ENCODE results near the gene ENG. TPM values are rescaled to one million over a fixed set of nuclear protein-coding genes. Genes with fewer than 3 reads are reported as not detected.

ENG gene
- total RNA-seq, 2 experiments from 2014 or later: 19.0 to 20.5 TPM

DNA sequence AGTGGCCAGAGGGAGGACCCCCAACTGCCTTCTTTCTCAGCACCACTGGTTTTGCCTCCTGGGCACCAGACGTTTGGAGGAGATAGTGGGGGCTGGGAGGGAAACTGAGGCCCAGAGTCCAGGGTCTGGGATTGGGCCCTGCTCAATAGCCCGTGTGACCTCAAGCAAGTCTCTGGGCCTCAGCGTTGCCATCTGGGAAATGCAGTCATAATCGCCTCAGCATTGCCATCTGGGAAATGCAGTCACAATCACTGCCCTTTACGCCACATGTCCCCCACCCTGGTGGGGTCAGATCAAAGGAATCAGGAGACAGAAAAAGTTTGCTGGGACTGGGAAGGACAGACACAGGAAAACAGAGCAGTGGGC lies 77.6 kb downstream of the ENG start:
- ChIA-PET CTCF (interaction anchor here (1.3 to 2.0 kb wide), 3 partner anchors 8 to 153 kb away, joined by 4 to 7 read pairs (median 4); partner anchors contain the start of genes PIP5KL1 and ST6GALNAC4), POLR2A (interaction anchor here (1.5 kb wide), 1 partner anchor 9 kb away, joined by 10 read pairs; the partner anchor contains the start of gene CDK9)

- POLR2A ChIA-PET: interaction anchor here (0.9 to 1.5 kb wide), 2 partner anchors 9 to 140 kb away, joined by 3 to 10 read pairs; partner anchors contain the start of genes CDK9 and ST6GALNAC4
- CTCF ChIA-PET: interaction anchor here (1.2 to 2.0 kb wide), 4 partner anchors 8 to 154 kb away, joined by 4 to 7 read pairs (median 4); partner anchors contain the start of genes PIP5KL1 and ST6GALNAC4
These were observed 78.1 kb downstream of the ENG start for GRCh38 chr9:127776195-127776923.

DNA sequence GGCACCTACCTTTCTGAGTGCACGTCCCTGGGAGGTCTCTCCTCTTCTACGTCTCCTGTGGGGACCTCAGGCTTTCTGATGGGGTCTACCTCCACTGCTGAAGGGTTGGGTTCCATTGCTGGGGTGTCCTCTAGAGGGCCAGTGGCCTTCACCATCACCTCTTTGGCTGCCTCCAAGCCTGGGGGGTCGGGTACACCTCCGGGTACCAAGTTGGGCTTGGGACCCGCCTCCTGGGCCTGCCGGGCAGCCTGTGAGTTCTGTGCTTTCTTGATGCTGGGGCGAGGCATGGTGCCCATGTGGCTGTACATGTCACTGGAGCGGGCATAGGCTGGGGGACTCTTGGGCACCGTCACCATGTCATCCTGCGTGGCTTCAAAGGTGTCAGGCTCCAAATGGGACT lies 80.5 kb downstream of the ENG start:
- CTCF ChIA-PET: no interaction called here
- POLR2A ChIA-PET: interaction anchor here (0.8 kb wide), 1 partner anchor 39 kb away, joined by 3 read pairs; the partner anchor contains the start of gene TOR2A

- ChIA-PET POLR2A (interaction anchor here (0.6 kb wide), 1 partner anchor 46 kb away, joined by 5 read pairs; no protein-coding TSS in a partner anchor), CTCF (interaction anchor here (1.0 kb wide), 1 partner anchor 38 kb away, joined by 3 read pairs; the partner anchor contains the start of gene TOR2A)
These were observed 81.2 kb downstream of the ENG start for GRCh38 chr9:127773272-127773671.

DNA sequence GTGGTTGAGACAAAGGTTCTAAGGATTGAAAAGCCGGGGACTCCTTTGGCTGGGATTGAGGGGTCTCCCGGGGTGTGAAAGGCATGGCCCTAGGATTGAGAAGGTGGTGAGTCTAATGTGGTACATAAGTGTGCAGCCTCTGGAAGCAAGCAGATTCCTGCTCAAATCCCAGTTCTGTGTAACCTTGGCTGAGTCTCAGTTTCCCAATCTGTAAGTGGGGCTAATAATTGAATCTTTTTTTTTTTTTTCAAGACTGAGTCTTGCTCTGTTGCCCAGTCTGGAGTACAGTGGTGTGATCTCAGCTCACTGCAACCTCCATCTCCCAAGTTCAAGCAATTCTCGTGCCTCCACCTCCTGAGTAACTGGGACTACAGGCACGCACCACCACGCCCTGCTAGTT lies 81.9 kb downstream of the ENG start:
- ChIA-PET POLR2A (interaction anchor here (0.6 kb wide), 1 partner anchor 46 kb away, joined by 5 read pairs; no protein-coding TSS in a partner anchor), CTCF (interaction anchor here (1.0 to 2.0 kb wide), 3 partner anchors 9 to 38 kb away, joined by 3 to 5 read pairs (median 5); partner anchors contain the start of gene TOR2A)

DNA sequence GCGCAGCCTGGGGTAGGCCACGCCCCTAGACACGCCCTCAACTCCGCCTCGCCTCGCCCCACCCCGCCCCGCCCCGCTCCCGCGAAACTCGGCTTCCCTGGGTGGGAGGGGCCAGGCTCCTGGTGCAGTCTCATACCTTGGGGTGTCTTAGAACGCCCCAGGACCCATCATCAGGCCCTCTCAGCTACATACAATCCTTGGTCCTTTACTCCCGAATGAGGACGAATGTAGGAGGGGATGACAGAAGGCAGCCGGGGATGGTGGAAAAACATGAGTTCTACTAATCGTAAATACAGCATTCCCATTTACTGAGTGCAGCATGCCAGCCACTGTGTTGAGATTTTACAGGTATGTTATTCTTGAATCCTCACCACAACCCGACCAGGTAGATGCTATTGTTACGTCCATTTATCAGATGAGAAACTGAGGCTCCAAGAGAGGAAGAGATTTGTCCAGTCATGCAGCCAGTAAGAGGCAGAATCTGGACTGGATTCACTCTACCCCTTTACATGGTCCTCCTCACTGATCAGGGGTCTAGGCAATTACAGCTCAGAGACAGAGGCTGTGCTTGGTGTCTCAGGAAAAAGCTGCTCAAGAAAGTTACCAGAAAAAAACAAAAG lies 82.8 kb downstream of the ENG start:
- CTCF ChIA-PET: interaction anchor here (0.6 to 2.0 kb wide), 9 partner anchors 8 to 150 kb away, joined by 3 to 10 read pairs (median 5); partner anchors contain the start of genes CDK9 and TOR2A
- POLR2A ChIA-PET: interaction anchor here (0.8 to 1.9 kb wide), 11 partner anchors 7 to 144 kb away, joined by 3 to 10 read pairs (median 3); partner anchors contain the start of genes CDK9, FPGS, PTRH1 and SH2D3C

DNA sequence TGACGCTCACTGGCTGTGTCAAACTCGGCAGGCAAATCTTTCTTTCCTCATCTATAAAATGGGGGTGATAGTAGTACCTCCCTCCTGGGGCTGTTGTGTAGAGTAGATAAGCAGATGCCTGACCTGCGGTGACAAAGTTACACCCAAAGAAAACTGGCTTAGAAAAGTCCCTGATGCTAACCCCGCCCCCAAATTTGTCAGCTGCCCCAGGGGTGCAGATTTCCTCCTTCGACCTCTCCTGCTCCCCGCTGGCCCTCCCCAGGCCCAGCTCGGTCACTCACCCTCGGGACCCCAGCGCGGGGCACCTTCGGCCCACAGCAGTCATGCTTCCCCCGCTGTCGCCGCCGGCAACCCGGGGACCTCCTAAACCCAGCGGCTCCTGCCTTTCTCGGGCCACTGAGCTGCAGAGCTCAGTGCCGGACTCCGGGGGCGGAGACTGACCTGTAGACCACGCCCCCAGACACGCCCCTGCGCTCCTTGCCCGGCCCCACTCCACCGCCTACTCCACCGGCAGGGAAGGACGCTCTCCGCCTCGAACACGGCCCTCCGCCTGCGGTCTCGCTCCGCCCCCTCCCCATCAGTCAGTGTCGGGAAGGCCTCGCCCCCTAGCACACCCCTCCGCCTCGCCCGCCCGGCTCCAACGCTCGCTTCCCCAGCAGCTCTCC lies 83.4 kb downstream of the ENG start:
- ChIA-PET POLR2A (interaction anchor here (0.5 to 1.9 kb wide), 12 partner anchors 8 to 145 kb away, joined by 3 to 10 read pairs (median 4); partner anchors contain the start of genes CDK9, FPGS, PTRH1 and SH2D3C), CTCF (interaction anchor here (0.9 to 2.0 kb wide), 8 partner anchors 7 to 150 kb away, joined by 3 to 10 read pairs (median 6); partner anchors contain the start of genes CDK9 and TOR2A)

GRCh38 chr9:127770583-127770904 lies 83.9 kb downstream of the ENG start:
- ChIA-PET CTCF (interaction anchor here (0.9 to 1.9 kb wide), 8 partner anchors 10 to 151 kb away, joined by 3 to 10 read pairs (median 6); partner anchors contain the start of genes CDK9 and TOR2A), POLR2A (interaction anchor here (0.5 to 1.9 kb wide), 8 partner anchors 9 to 55 kb away, joined by 3 to 10 read pairs (median 4); partner anchors contain the start of genes CDK9, FPGS, PTRH1 and SH2D3C)

DNA sequence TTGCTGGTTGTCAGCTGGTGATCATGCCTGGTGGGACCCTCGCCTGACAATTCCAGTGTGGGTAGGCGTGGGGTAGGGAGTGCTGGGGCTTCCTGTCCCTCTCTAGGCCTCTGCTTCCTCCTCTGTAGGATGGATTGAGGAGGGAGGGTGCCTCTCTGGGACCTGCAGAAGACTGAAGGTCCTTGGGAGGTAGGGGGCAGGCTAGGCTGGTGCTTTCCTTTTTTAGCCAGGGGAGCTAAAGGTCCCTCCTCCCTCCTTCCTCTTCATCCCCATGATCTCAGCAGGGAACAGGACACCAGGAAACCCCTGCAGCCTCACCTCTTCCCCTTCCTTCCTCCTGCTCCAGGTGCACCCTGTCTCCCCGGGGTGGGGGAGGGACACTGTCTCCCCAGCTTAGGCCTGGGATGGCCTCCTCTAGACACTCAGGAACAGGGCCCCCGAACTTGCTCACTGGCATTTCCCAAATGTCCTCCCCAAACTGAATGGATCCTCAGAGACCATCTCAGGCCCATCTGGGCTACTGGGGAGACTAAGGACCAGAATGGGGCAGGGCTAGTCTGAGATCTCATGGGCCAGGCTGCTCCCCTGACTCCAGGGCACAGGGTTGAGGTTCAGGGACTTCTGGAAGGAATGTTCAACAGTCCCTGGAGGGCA lies 84.4 kb downstream of the ENG start:
- ChIA-PET CTCF (interaction anchor here (0.8 to 1.9 kb wide), 8 partner anchors 9 to 151 kb away, joined by 3 to 10 read pairs (median 5); partner anchors contain the start of genes CDK9, SH2D3C and TOR2A), POLR2A (interaction anchor here (1.4 to 1.9 kb wide), 2 partner anchors 9 to 32 kb away, joined by 4 to 7 read pairs; partner anchors contain the start of genes FPGS and SH2D3C)

- POLR2A ChIA-PET: no interaction called here
- CTCF ChIA-PET: interaction anchor here (1.6 to 1.7 kb wide), 2 partner anchors 16 to 100 kb away, joined by 4 to 5 read pairs; partner anchors contain the start of gene CDK9
These were observed 85.4 kb downstream of the ENG start for GRCh38 chr9:127769101-127769500.

DNA sequence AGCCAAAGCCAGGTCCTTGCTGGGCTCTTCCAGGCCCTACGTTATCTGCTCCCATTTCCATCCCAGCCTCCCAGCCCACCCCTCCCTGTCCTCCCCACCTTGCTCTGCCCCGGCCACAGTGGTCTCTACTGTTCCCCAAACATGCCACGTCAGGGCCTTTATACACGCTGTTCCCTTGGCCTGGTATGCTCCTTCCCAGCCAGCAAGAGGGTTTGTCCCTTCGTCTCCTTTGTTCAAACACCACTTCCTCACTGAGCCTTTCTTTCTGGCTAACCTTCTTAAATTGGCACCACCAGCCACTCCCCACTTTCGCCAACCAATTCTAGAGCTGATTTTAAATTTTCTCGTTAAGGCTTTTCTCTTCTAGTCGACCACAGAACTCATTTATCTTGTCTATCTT lies 85.8 kb downstream of the ENG start:
- ChIA-PET CTCF (interaction anchor here (1.0 to 1.7 kb wide), 4 partner anchors 16 to 152 kb away, joined by 3 to 5 read pairs (median 4); partner anchors contain the start of gene CDK9), POLR2A (no interaction called here)

DNA sequence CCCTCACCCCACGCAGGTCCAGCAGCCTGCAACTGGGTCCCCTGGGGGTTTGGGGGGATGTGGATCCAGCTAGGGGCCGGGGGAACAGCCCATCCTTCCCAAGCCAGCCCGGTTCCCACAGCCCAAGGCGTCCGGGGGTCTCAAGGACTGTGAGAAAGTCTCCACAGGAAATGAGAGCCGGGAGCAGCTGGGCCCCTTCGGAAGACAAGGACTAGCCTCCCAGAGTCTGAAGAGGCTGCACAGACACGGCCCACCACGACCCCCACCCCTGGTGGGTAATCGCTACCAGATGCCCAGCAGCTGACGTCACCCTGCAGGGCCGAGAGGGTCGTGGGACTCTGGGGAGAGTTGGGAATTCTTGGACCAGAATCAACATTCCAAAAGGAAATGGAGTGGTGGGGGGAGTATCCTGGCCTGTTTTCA lies 86.5 kb downstream of the ENG start:
- ChIA-PET POLR2A (no interaction called here), CTCF (interaction anchor here (0.8 to 1.8 kb wide), 7 partner anchors 8 to 181 kb away, joined by 3 to 5 read pairs (median 4); partner anchors contain the start of genes SH2D3C and TOR2A)

- CTCF ChIA-PET: interaction anchor here (0.6 to 1.8 kb wide), 8 partner anchors 9 to 182 kb away, joined by 3 to 5 read pairs (median 4); partner anchors contain the start of genes SH2D3C and TOR2A
- POLR2A ChIA-PET: no interaction called here
These were observed 87.0 kb downstream of the ENG start for GRCh38 chr9:127767410-127767809.

- POLR2A ChIA-PET: interaction anchor here (1.1 to 1.2 kb wide), 2 partner anchors 27 to 328 kb away, joined by 3 read pairs; no protein-coding TSS in a partner anchor
- CTCF ChIA-PET: interaction anchor here (0.7 to 1.3 kb wide), 5 partner anchors 18 to 165 kb away, joined by 3 to 7 read pairs (median 3); partner anchors contain the start of genes CDK9 and PIP5KL1
These were observed 89.0 kb downstream of the ENG start for GRCh38 chr9:127765418-127765817.
